Keratinocyte (primary cell): ENCODE results near the gene RASD1. TPM values are rescaled to one million over a fixed set of nuclear protein-coding genes. Genes with fewer than 3 reads are reported as not detected.

Source experiments
- DNase-seq: peaks from one replicate; pipeline ENCODE4 v3.0.0-alpha.2; 2011; ENCODE audit warnings: low read depth, missing footprints, low spot score
- FAIRE-seq: peaks from 2 replicates; lab custom pipeline; 2011; peaks lifted over from hg19 to GRCh38; lab: Jason Lieb, UNC
- H2AFZ ChIP-seq: 2 replicates; pipeline ENCODE4 v1.6.0; 2012; ENCODE audit warnings: low read length, control low read depth, inconsistent platforms; ENCODE audit not compliant: control insufficient read depth
- H3K27ac ChIP-seq: 2 replicates; pipeline ENCODE4 v1.5.1; 2011; ENCODE audit warnings: low read length; ENCODE audit not compliant: control insufficient read depth, insufficient read depth
- H3K27me3 ChIP-seq: 3 replicates; pipeline ENCODE4 v1.6.0; 2011; ENCODE audit warnings: low read length; ENCODE audit not compliant: control insufficient read depth, insufficient read depth; ENCODE audit errors: extremely low read depth
- H3K36me3 ChIP-seq, 2 experiments: 2 replicates in 1 of 2; 3 replicates in 1 of 2; pipeline ENCODE4 v1.5.1; 2011; ENCODE audit warnings: low read length in 2 of 2, mild to moderate bottlenecking in 1 of 2; ENCODE audit not compliant: control insufficient read depth in 2 of 2, insufficient read depth in 2 of 2; ENCODE audit errors: extremely low read depth in 1 of 2
- H3K4me1 ChIP-seq: 3 replicates; pipeline ENCODE4 v1.5.1; 2011; ENCODE audit warnings: low read length; ENCODE audit not compliant: control insufficient read depth, insufficient read depth; ENCODE audit errors: extremely low read depth
- H3K4me2 ChIP-seq: 3 replicates; pipeline ENCODE4 v1.6.0; 2011; ENCODE audit warnings: low read depth, low read length; ENCODE audit not compliant: control insufficient read depth, insufficient read depth; ENCODE audit errors: extremely low read depth
- H3K4me3 ChIP-seq, 3 experiments: fragments of 200-600 bp in 1 of 3; sonication (generic) in 1 of 3; 2 replicates in 2 of 3; 3 replicates in 1 of 3; pipeline ENCODE4 v1.5.1; 2011 to 2016; ENCODE audit warnings: low read length in 3 of 3, mild to moderate bottlenecking in 3 of 3, control low read depth in 2 of 3, inconsistent platforms in 1 of 3, low read depth in 1 of 3, mixed read lengths in 1 of 3, mixed run types in 1 of 3, moderate library complexity in 1 of 3; ENCODE audit not compliant: control insufficient read depth in 2 of 3, insufficient read depth in 2 of 3; ENCODE audit errors: extremely low read depth in 1 of 3
- H3K79me2 ChIP-seq: 2 replicates; pipeline ENCODE4 v1.6.0; 2012; ENCODE audit warnings: low read length; ENCODE audit not compliant: control insufficient read depth, insufficient read depth
- H3K9ac ChIP-seq: 3 replicates; pipeline ENCODE4 v1.6.0; 2011; ENCODE audit warnings: low read length; ENCODE audit not compliant: control insufficient read depth, insufficient read depth; ENCODE audit errors: extremely low read depth
- H3K9me1 ChIP-seq: 3 replicates; pipeline ENCODE4 v1.6.0; 2011; ENCODE audit warnings: low read length; ENCODE audit not compliant: control insufficient read depth, insufficient read depth; ENCODE audit errors: extremely low read depth
- H3K9me3 ChIP-seq: 2 replicates; pipeline ENCODE4 v1.5.1; 2012; ENCODE audit warnings: low read depth, low read length; ENCODE audit not compliant: control insufficient read depth
- H4K20me1 ChIP-seq: 3 replicates; pipeline ENCODE4 v1.6.0; 2011; ENCODE audit warnings: low read length; ENCODE audit not compliant: control insufficient read depth, insufficient read depth; ENCODE audit errors: extremely low read depth
- EZH2 ChIP-seq: IDR thresholded peaks from one replicate; pipeline ENCODE4 v1.6.1; 2012; ENCODE audit warnings: inconsistent platforms, mild to moderate bottlenecking, low read length, moderate library complexity
- dilution Hi-C: fragments of 300-500 bp; cut with MboI; formaldehyde crosslinking; loops from one replicate; pipeline ENCODE4 v1.7.0; 2020; ENCODE audit warnings: low sequenced_read_pairs; ENCODE audit not compliant: extremely low pct_ligation_motif_present
- polyA plus RNA-seq, 5 experiments: library from polyadenylated mRNA; depleted of rRNA in 3 of 5; stranded (reverse) in 3 of 5; stranded (forward) in 1 of 5; unstranded in 1 of 5; fragments of >200 nt; gene quantifications; 1 replicate in 1 of 5; 2 replicates in 3 of 5; 3 replicates in 1 of 5; pipeline versions ENCODE4 v1.2.1 to v1.2.3, GENCODE V29; 2011 to 2012; ENCODE audit warnings: missing spikeins in 2 of 5, low read depth in 1 of 5, low replicate concordance in 1 of 5
- TF ChIP-seq, protein P1 (sequence below), 3 experiments: IDR thresholded peaks in 1 of 3; conservative IDR thresholded peaks in 1 of 3; optimal IDR thresholded peaks in 1 of 3; 2 replicates in 2 of 3; 3 replicates in 1 of 3; pipeline versions ENCODE3 to v1.5.1; 2011; ENCODE audit warnings: low read length in 3 of 3, mild to moderate bottlenecking in 3 of 3, moderate library complexity in 2 of 3, control low read depth in 1 of 3, inconsistent platforms in 1 of 3; ENCODE audit not compliant: insufficient read depth in 2 of 3; ENCODE audit errors: extremely low read depth in 1 of 3

RASD1 gene
- polyA plus RNA-seq, 1 donor (not counting 4 experiments of a cell fraction or from before 2014, with no cell fraction given): 0.20 TPM

DNA sequence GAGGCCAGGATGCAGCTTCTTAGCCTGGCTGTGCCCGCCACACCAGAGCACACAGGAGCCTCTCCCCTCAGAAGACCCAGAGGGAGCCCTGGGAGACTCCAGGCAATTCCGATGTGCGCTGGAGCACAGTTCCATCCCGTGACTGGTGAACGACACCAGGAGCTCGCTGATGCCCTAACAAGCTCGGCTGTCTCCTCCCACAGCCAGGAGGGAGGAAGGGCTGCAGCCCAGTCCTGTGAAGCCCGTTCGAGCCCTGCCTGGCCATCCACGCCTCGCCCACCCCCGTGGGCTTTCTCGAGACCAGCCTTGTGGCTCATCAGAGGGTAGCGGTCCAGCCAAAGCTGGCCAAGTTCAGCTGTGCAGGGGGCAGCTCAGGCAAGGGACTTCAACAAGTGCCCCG lies 21.8 kb upstream of the RASD1 start:
- Histone ChIP-seq H3K79me2 (no peaks in the 10 kb centered on the region), H2AFZ (no peak overlapping the region), H3K4me3 (no peak overlapping the region), H3K9me3 (no peaks in the 10 kb centered on the region), H3K27me3 (peaks cover 45% of the 10 kb centered on the region), H4K20me1 (peaks cover 24% of the 10 kb centered on the region), H3K4me1 (no peaks in the 10 kb centered on the region), H3K36me3 (no peaks in the 10 kb centered on the region), H3K4me2 (no peak overlapping the region), H3K9ac (no peak overlapping the region), H3K27ac (no peak overlapping the region), H3K9me1 (no peaks in the 10 kb centered on the region)
- DNase-seq: no peak
- dilution Hi-C loops: no loop called here
- no peak for FAIRE-seq
- TF ChIP-seq, protein P1, sequence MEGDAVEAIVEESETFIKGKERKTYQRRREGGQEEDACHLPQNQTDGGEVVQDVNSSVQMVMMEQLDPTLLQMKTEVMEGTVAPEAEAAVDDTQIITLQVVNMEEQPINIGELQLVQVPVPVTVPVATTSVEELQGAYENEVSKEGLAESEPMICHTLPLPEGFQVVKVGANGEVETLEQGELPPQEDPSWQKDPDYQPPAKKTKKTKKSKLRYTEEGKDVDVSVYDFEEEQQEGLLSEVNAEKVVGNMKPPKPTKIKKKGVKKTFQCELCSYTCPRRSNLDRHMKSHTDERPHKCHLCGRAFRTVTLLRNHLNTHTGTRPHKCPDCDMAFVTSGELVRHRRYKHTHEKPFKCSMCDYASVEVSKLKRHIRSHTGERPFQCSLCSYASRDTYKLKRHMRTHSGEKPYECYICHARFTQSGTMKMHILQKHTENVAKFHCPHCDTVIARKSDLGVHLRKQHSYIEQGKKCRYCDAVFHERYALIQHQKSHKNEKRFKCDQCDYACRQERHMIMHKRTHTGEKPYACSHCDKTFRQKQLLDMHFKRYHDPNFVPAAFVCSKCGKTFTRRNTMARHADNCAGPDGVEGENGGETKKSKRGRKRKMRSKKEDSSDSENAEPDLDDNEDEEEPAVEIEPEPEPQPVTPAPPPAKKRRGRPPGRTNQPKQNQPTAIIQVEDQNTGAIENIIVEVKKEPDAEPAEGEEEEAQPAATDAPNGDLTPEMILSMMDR (optimal IDR thresholded peaks at IDR 0.05 in 1 of 3, IDR thresholded peaks at IDR 0.05 in 1 of 3, conservative IDR thresholded peaks at IDR 0.05 in 1 of 3; ENCODE audit: extremely low read depth in 1 of 3, insufficient read depth in 2 of 3, low read length in 3 of 3): no peak
- TF ChIP-seq EZH2: no peak

GRCh38 chr17:17516941-17517720 lies 20.9 kb upstream of the RASD1 start:
- Histone ChIP-seq H2AFZ (no peak overlapping the region), H3K4me1 (no peaks in the 10 kb centered on the region), H3K27me3 (peaks cover 46% of the 10 kb centered on the region), H4K20me1 (peaks cover 31% of the 10 kb centered on the region), H3K9me3 (no peaks in the 10 kb centered on the region), H3K4me2 (no peak overlapping the region), H3K36me3 (no peaks in the 10 kb centered on the region), H3K9ac (no peak overlapping the region), H3K9me1 (no peaks in the 10 kb centered on the region), H3K27ac (no peak overlapping the region), H3K79me2 (no peaks in the 10 kb centered on the region), H3K4me3 (no peak overlapping the region)
- dilution Hi-C loops: no loop called here
- no peak for TF ChIP-seq EZH2
- TF ChIP-seq, protein P1 (optimal IDR thresholded peaks at IDR 0.05 in 1 of 3, IDR thresholded peaks at IDR 0.05 in 1 of 3, conservative IDR thresholded peaks at IDR 0.05 in 1 of 3; ENCODE audit: extremely low read depth in 1 of 3, insufficient read depth in 2 of 3, low read length in 3 of 3): no peak
- FAIRE-seq (no peak), DNase-seq (no peak)
